GM12874 (cell line): Measurements from ENCODE around the gene PITPNM3.

Source experiments
- CTCF ChIP-seq: IDR thresholded peaks from 2 replicates; pipeline ENCODE4 v1.5.1; 2011; ENCODE audit warnings: low read depth, mild to moderate bottlenecking, control low read depth, low read length, moderate library complexity; ENCODE audit not compliant: insufficient read depth

The PITPNM3 gene

GRCh38 chr17:6456321-6456720, 100.0 kb downstream of the PITPNM3 start:
- TF ChIP-seq CTCF: no peak

GRCh38 chr17:6455321-6455705, 101.0 kb downstream of the PITPNM3 start:
- TF ChIP-seq CTCF: no peak

GRCh38 chr17:6454495-6455320, 101.6 kb downstream of the PITPNM3 start:
- TF ChIP-seq CTCF: no peak

- TF ChIP-seq CTCF: no peak
Measured at GRCh38 chr17:6453279-6454024, 102.9 kb downstream of the PITPNM3 start.

- no peak for TF ChIP-seq CTCF
Measured at GRCh38 chr17:6452471-6453266, 103.7 kb downstream of the PITPNM3 start.

- no peak for TF ChIP-seq CTCF
Measured at GRCh38 chr17:6450926-6451832, 105.2 kb downstream of the PITPNM3 start.
